CD14-positive monocyte (primary cell): ENCODE measurements around the gene FAM131B. TPM values are rescaled to one million over a fixed set of nuclear protein-coding genes. Genes with fewer than 3 reads are reported as not detected.

Experiments
- DNase-seq, 3 donors: peaks; one replicate each; pipeline ENCODE4 v3.0.0-alpha.2; 2011 to 2022
- H2AFZ ChIP-seq: 2 replicates; pipeline ENCODE4 v1.6.0; 2012; ENCODE audit warnings: mild to moderate bottlenecking, low read depth, low read length, inconsistent platforms; ENCODE audit not compliant: insufficient read depth, poor library complexity, severe bottlenecking
- H3K27ac ChIP-seq, 2 donors: 1 replicate in 1 of 2; 2 replicates in 1 of 2; pipeline ENCODE4 v1.5.1; 2012 to 2013; ENCODE audit warnings: low read length in 2 of 2, control low read depth in 1 of 2, inconsistent platforms in 1 of 2, low read depth in 1 of 2, mild to moderate bottlenecking in 1 of 2
- H3K27me3 ChIP-seq, 2 donors: one replicate each; pipeline versions ENCODE4 v1.6.0 to v1.6.1; 2011 to 2013; ENCODE audit warnings: low read length in 2 of 2; ENCODE audit not compliant: control insufficient read depth in 2 of 2, insufficient read depth in 2 of 2
- H3K36me3 ChIP-seq, 2 donors: replicated peaks in 1 of 2; 1 replicate in 1 of 2; 2 replicates in 1 of 2; pipeline versions ENCODE4 v1.5.1 to v1.6.1; 2012 to 2013; ENCODE audit warnings: low read length in 2 of 2, control low read depth in 1 of 2, inconsistent platforms in 1 of 2, mild to moderate bottlenecking in 1 of 2; ENCODE audit not compliant: insufficient read depth in 2 of 2, control insufficient read depth in 1 of 2
- H3K4me1 ChIP-seq, 2 donors: 1 replicate in 1 of 2; 2 replicates in 1 of 2; pipeline versions ENCODE4 v1.5.1 to v1.6.1; 2012 to 2013; ENCODE audit warnings: low read length in 2 of 2, control low read depth in 1 of 2, inconsistent platforms in 1 of 2, mild to moderate bottlenecking in 1 of 2, moderate library complexity in 1 of 2; ENCODE audit not compliant: insufficient read depth in 2 of 2, control insufficient read depth in 1 of 2
- H3K4me2 ChIP-seq: replicated peaks from 2 replicates; pipeline ENCODE3; 2012; ENCODE audit warnings: low read length, moderate library complexity, mild to moderate bottlenecking; ENCODE audit not compliant: poor library complexity, severe bottlenecking; ENCODE audit errors: extremely low read depth
- H3K4me3 ChIP-seq, 3 experiments: fragments of 200-600 bp in 1 of 3; sonication (generic) in 1 of 3; replicated peaks in 1 of 3; 1 replicate in 2 of 3; 2 replicates in 1 of 3; pipeline ENCODE4 v1.5.1; 2011 to 2013; ENCODE audit warnings: low read length in 3 of 3, mild to moderate bottlenecking in 3 of 3, control low read depth in 2 of 3, low read depth in 2 of 3, inconsistent platforms in 1 of 3, moderate library complexity in 1 of 3
- H3K79me2 ChIP-seq: 2 replicates; pipeline ENCODE4 v1.6.0; 2012; ENCODE audit warnings: mild to moderate bottlenecking, control low read depth, inconsistent platforms, low read length, moderate library complexity; ENCODE audit not compliant: insufficient read depth
- H3K9ac ChIP-seq: 2 replicates; pipeline ENCODE4 v1.6.0; 2017; ENCODE audit warnings: low read length, mild to moderate bottlenecking; ENCODE audit not compliant: insufficient read depth, poor library complexity, severe bottlenecking
- H3K9me3 ChIP-seq, 2 donors: replicated peaks in 1 of 2; 1 replicate in 1 of 2; 2 replicates in 1 of 2; pipeline versions ENCODE4 v1.5.1 to v1.6.1; 2012 to 2013; ENCODE audit warnings: low read length in 2 of 2, control low read depth in 1 of 2; ENCODE audit not compliant: control insufficient read depth in 1 of 2, insufficient read depth in 1 of 2
- H4K20me1 ChIP-seq: 2 replicates; pipeline ENCODE4 v1.6.0; 2012; ENCODE audit warnings: mild to moderate bottlenecking, low read length, control low read depth, moderate library complexity; ENCODE audit not compliant: insufficient read depth
- H3K27ac Mint-ChIP-seq, 7 donors: one replicate each; pipeline ENCODE4 v1.8.0; 2020; ENCODE audit warnings: mild to moderate bottlenecking in 7 of 7, mixed read lengths in 7 of 7, moderate library complexity in 6 of 7, inconsistent platforms in 2 of 7
- H3K27me3 Mint-ChIP-seq, 3 donors: one replicate each; pipeline ENCODE4 v1.8.0; 2021 to 2022; ENCODE audit warnings: low read depth in 3 of 3, mild to moderate bottlenecking in 3 of 3, mixed read lengths in 3 of 3, moderate library complexity in 3 of 3, inconsistent platforms in 1 of 3
- H3K36me3 Mint-ChIP-seq, 2 donors: one replicate each; pipeline ENCODE4 v1.8.0; 2020; ENCODE audit warnings: mixed read lengths in 2 of 2, inconsistent platforms in 1 of 2, mild to moderate bottlenecking in 1 of 2
- H3K4me1 Mint-ChIP-seq: one replicate; pipeline ENCODE4 v1.8.0; 2020; ENCODE audit warnings: mild to moderate bottlenecking, mixed read lengths
- H3K4me3 Mint-ChIP-seq, 2 donors: one replicate each; pipeline ENCODE4 v1.8.0; 2020; ENCODE audit warnings: mild to moderate bottlenecking in 2 of 2, mixed read lengths in 2 of 2, moderate library complexity in 1 of 2
- H3K9me3 Mint-ChIP-seq, 7 donors: one replicate each; pipeline ENCODE4 v1.8.0; 2020 to 2022; ENCODE audit warnings: mixed read lengths in 7 of 7, mild to moderate bottlenecking in 6 of 7, moderate library complexity in 6 of 7, inconsistent platforms in 2 of 7
- WGBS: methylation state at CpG from one replicate; pipeline ENCODE4 v1.1.5; 2013; ENCODE audit warnings: missing lambda C conversion rate; ENCODE audit not compliant: insufficient coverage; 5-methylcytosine and 5-hydroxymethylcytosine counted together
- intact Hi-C, 2 donors: fragments of 100-400 bp; cut with micrococcal nuclease; formaldehyde crosslinking; loops; one replicate each; pipeline versions ENCODE4 v1.15.0 to v1.15.1; 2023
- polyA plus RNA-seq, 3 donors: library from polyadenylated mRNA; depleted of rRNA in 1 of 3; unstranded in 2 of 3; stranded (reverse) in 1 of 3; fragments of 300-500 nt in 2 of 3; fragments of >200 nt in 1 of 3; fragmentation: Illumina TruSeq in 2 of 3; gene quantifications; 1 replicate in 2 of 3; 2 replicates in 1 of 3; pipeline ENCODE4 v1.2.3, GENCODE V29; 2012 to 2021
- TF ChIP-seq, protein P1 (sequence below): fragments of 200-600 bp; IDR thresholded peaks from one replicate; pipeline ENCODE4 v1.8.0; 2022; ENCODE audit warnings: antibody characterized with exemption, mild to moderate bottlenecking

FAM131B gene
- polyA plus RNA-seq, 3 donors = 0.69 to 0.72 TPM; not detected in 1

DNA sequence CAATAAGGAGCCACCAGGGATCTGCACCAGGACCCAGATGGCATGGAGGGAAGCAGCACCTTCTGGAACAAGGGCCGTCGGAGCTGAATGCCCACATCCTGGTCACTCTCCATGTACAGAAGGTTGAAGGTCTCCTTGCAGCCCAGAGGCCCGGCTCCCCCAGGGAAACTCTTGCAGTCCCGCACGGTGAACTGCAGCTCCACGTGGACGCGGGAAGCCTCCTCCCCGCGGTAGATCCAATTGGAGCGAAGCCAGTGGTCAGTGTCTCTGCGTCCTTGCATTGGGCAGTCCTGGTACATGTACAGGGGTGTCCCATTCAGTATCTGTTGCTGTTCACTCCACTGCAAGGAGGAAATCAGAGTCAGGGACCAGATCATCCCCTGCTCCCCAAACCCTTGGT, 38.8 kb upstream of the FAM131B start:
- no peaks in the 10 kb centered on the region for H3K79me2 ChIP-seq
- no peaks in the 10 kb centered on the region for H3K4me1 ChIP-seq
- no peaks in the 10 kb centered on the region for H4K20me1 ChIP-seq
- no peaks in the 10 kb centered on the region for H3K36me3 ChIP-seq
- H3K4me3 ChIP-seq = no peak overlapping the region
- peak in 1 of 3 donors; percentile 2 for DNase-seq
- TF ChIP-seq, protein P1, sequence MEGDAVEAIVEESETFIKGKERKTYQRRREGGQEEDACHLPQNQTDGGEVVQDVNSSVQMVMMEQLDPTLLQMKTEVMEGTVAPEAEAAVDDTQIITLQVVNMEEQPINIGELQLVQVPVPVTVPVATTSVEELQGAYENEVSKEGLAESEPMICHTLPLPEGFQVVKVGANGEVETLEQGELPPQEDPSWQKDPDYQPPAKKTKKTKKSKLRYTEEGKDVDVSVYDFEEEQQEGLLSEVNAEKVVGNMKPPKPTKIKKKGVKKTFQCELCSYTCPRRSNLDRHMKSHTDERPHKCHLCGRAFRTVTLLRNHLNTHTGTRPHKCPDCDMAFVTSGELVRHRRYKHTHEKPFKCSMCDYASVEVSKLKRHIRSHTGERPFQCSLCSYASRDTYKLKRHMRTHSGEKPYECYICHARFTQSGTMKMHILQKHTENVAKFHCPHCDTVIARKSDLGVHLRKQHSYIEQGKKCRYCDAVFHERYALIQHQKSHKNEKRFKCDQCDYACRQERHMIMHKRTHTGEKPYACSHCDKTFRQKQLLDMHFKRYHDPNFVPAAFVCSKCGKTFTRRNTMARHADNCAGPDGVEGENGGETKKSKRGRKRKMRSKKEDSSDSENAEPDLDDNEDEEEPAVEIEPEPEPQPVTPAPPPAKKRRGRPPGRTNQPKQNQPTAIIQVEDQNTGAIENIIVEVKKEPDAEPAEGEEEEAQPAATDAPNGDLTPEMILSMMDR = no peak
- no peak overlapping the region for H3K27ac ChIP-seq
- H3K27me3 Mint-ChIP-seq = no peaks in the 10 kb centered on the region
- H2AFZ ChIP-seq = no peak overlapping the region
- intact Hi-C loops = loop anchor here in 1 of 2 donors (10.0 kb wide), 1 partner anchor 86 kb away; the partner anchor contains the start of gene CLCN1
- H3K27ac Mint-ChIP-seq = no peak overlapping the region
- no peaks in the 10 kb centered on the region for H3K9me3 Mint-ChIP-seq
- no peak overlapping the region for H3K9ac ChIP-seq
- H3K27me3 ChIP-seq = no peaks in the 10 kb centered on the region
- peaks cover 4% of the 10 kb centered on the region for H3K4me1 Mint-ChIP-seq
- peaks cover 20 to 34% of the 10 kb centered on the region in 2 donors for H3K36me3 Mint-ChIP-seq
- H3K4me3 Mint-ChIP-seq = no peak overlapping the region
- no peak overlapping the region for H3K4me2 ChIP-seq
- no peaks in the 10 kb centered on the region for H3K9me3 ChIP-seq
- WGBS = 98% methylated on average over 11 of the region's 12 CpGs

DNA sequence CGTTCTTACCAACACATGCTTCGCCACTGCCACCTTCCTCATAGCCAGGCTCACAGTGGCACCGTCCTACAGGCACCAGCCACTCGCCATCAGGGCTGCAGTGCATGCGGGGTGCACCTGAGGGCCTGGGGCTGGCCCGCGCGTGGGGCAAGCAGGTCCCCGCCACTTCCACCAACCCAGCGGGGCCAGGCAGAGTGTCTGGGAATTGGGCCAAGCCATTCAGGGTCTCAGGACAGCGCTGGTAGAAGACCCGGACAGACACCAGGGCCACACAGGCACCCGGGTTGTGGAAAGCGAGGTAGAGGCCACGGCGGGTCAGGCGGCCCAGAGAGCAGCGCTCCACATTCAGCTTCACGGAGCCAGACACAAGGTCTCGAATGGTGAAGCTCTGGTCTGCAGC, 37.1 kb upstream of the FAM131B start:
- no peak overlapping the region for H2AFZ ChIP-seq
- H3K4me2 ChIP-seq = no peak overlapping the region
- no peak overlapping the region for H3K27ac ChIP-seq
- Mint-ChIP-seq H3K4me3 (no peak overlapping the region), H3K9me3 (no peaks in the 10 kb centered on the region), H3K27me3 (no peaks in the 10 kb centered on the region), H3K27ac (no peak overlapping the region), H3K36me3 (peaks cover 20 to 38% of the 10 kb centered on the region in 2 donors), H3K4me1 (peaks cover 10% of the 10 kb centered on the region)
- no peaks in the 10 kb centered on the region for H3K36me3 ChIP-seq
- 95% methylated on average over 16 of the region's 20 CpGs for WGBS
- TF ChIP-seq, protein P1 = no peak
- peaks cover 5 to 12% of the 10 kb centered on the region in 2 donors for H3K4me1 ChIP-seq
- H3K27me3 ChIP-seq = no peaks in the 10 kb centered on the region
- no peaks in the 10 kb centered on the region for H3K79me2 ChIP-seq
- no peak for DNase-seq
- intact Hi-C loops = loop anchor here in 1 of 2 donors (10.0 kb wide), 1 partner anchor 85 kb away; the partner anchor contains the start of gene CLCN1
- H3K9me3 ChIP-seq = no peaks in the 10 kb centered on the region
- H3K9ac ChIP-seq = no peak overlapping the region
- no peak overlapping the region for H3K4me3 ChIP-seq
- H4K20me1 ChIP-seq = peaks cover 10% of the 10 kb centered on the region
